ENCODE data around the gene BAD.

The BAD gene

GRCh38 chr11:64291262-64291751, 6.8 kb upstream of the BAD start, which contains the start of gene KCNK4:
Gene KCNK4 (plus strand): TSS chr11:64291302. CDS start chr11:64293019, 1,717 bp downstream.
- ChIA-PET POLR2A (interaction anchor here (2.2 kb wide), 1 partner anchor 20 kb away, joined by 13 read pairs; no protein-coding TSS in a partner anchor), CTCF (interaction anchor here (2.1 kb wide), 1 partner anchor 10 kb away, joined by 9 read pairs; no protein-coding TSS in a partner anchor)
- TF ChIP-seq CTBP1 (IDR thresholded peaks at IDR 0.05; ENCODE audit: borderline replicate concordance): no peak
- no peak for TF ChIP-seq ARNT (IDR thresholded peaks at IDR 0.05)
- TF ChIP-seq LEF1 (IDR thresholded peaks at IDR 0.05; ENCODE audit: borderline replicate concordance): no peak
- no peak for TF ChIP-seq NFRKB (IDR thresholded peaks at IDR 0.05)
- TF ChIP-seq FOXM1 (IDR thresholded peaks at IDR 0.05; ENCODE audit: borderline replicate concordance): no peak
- TF ChIP-seq FOXA1 (IDR thresholded peaks at IDR 0.05): no peak
- no peak for TF ChIP-seq L3MBTL2 (conservative IDR thresholded peaks at IDR 0.05)
- TF ChIP-seq SUZ12 (IDR thresholded peaks at IDR 0.05): no peak
- no peak for TF ChIP-seq ELF4 (IDR thresholded peaks at IDR 0.05)
- no peak for TF ChIP-seq FOXK2 (IDR thresholded peaks at IDR 0.05)
- no peak for TF ChIP-seq HDGF (IDR thresholded peaks at IDR 0.05; ENCODE audit: borderline replicate concordance)
- no peak for TF ChIP-seq ZNF384 (IDR thresholded peaks at IDR 0.05)
- TF ChIP-seq PKNOX1 (IDR thresholded peaks at IDR 0.05): no peak
- no peak for TF ChIP-seq BHLHE40 (IDR thresholded peaks at IDR 0.05; ENCODE audit: borderline replicate concordance)
- TF ChIP-seq SP1 (IDR thresholded peaks at IDR 0.05): no peak
- no peak for TF ChIP-seq TARDBP (IDR thresholded peaks at IDR 0.05)
- no peak for DNase-seq (ENCODE audit: extremely low spot score)

- no peak for DNase-seq (ENCODE audit: extremely low spot score)
- POLR2A ChIA-PET: interaction anchor here (0.9 to 2.2 kb wide), 4 partner anchors 14 to 105 kb away, joined by 3 to 13 read pairs (median 4); partner anchors contain the start of genes PRDX5 and STIP1
- TF ChIP-seq FOXM1 (IDR thresholded peaks at IDR 0.05; ENCODE audit: borderline replicate concordance) (no peak), L3MBTL2 (conservative IDR thresholded peaks at IDR 0.05) (no peak), FOXA1 (IDR thresholded peaks at IDR 0.05) (no peak), FOXK2 (IDR thresholded peaks at IDR 0.05) (no peak), LEF1 (IDR thresholded peaks at IDR 0.05; ENCODE audit: borderline replicate concordance) (no peak), ARNT (IDR thresholded peaks at IDR 0.05) (no peak), ELF4 (IDR thresholded peaks at IDR 0.05) (no peak), PKNOX1 (IDR thresholded peaks at IDR 0.05) (no peak), SUZ12 (IDR thresholded peaks at IDR 0.05) (no peak)
- CTCF ChIA-PET: interaction anchor here (0.6 to 2.1 kb wide), 3 partner anchors 10 to 66 kb away, joined by 3 to 9 read pairs (median 6); no protein-coding TSS in a partner anchor
Observed at GRCh38 chr11:64290352-64291261, 6.1 kb upstream of the BAD start.

GRCh38 chr11:64289002-64289564, 4.6 kb upstream of the BAD start:
- ChIA-PET CTCF (interaction anchor here (1.1 to 2.1 kb wide), 2 partner anchors 12 to 68 kb away, joined by 6 to 9 read pairs; no protein-coding TSS in a partner anchor), POLR2A (interaction anchor here (0.9 to 2.2 kb wide), 4 partner anchors 12 to 103 kb away, joined by 3 to 13 read pairs (median 4); partner anchors contain the start of gene STIP1)
- DNase-seq (ENCODE audit: extremely low spot score): no peak
- TF ChIP-seq PKNOX1 (IDR thresholded peaks at IDR 0.05) (no peak), SUZ12 (IDR thresholded peaks at IDR 0.05) (no peak), SP1 (IDR thresholded peaks at IDR 0.05) (no peak), ZNF384 (IDR thresholded peaks at IDR 0.05) (no peak), ARNT (IDR thresholded peaks at IDR 0.05) (no peak)

- ChIA-PET CTCF (no interaction called here), POLR2A (interaction anchor here (1.4 to 8.5 kb wide), 2 partner anchors 18 to 30 kb away, joined by 3 to 81 read pairs; partner anchors contain the start of gene PRDX5)
- TF ChIP-seq FOXK2 (IDR thresholded peaks at IDR 0.05): no peak
- no peak for TF ChIP-seq BHLHE40 (IDR thresholded peaks at IDR 0.05; ENCODE audit: borderline replicate concordance)
- no peak for TF ChIP-seq L3MBTL2 (conservative IDR thresholded peaks at IDR 0.05)
- TF ChIP-seq ARNT (IDR thresholded peaks at IDR 0.05): no peak
- no peak for DNase-seq (ENCODE audit: extremely low spot score)
Observed at GRCh38 chr11:64288353-64288750, 3.9 kb upstream of the BAD start.

GRCh38 chr11:64287676-64288352, 3.3 kb upstream of the BAD start:
- CTCF ChIA-PET: interaction anchor here (0.7 kb wide), 1 partner anchor 69 kb away, joined by 3 read pairs; no protein-coding TSS in a partner anchor
- TF ChIP-seq LEF1 (IDR thresholded peaks at IDR 0.05; ENCODE audit: borderline replicate concordance) (no peak), ELF4 (IDR thresholded peaks at IDR 0.05) (no peak), FOXA1 (IDR thresholded peaks at IDR 0.05) (no peak), L3MBTL2 (conservative IDR thresholded peaks at IDR 0.05) (no peak), SUZ12 (IDR thresholded peaks at IDR 0.05) (no peak)
- no peak for DNase-seq (ENCODE audit: extremely low spot score)
- POLR2A ChIA-PET: interaction anchor here (1.4 to 8.5 kb wide), 2 partner anchors 17 to 30 kb away, joined by 3 to 81 read pairs; partner anchors contain the start of gene PRDX5
